Retina (tissue), 1 donor: ENCODE results near the gene CHN1.

Experiments
- DNase-seq: peaks from one replicate; pipeline ENCODE4 v3.0.0-alpha.2; 2016

Gene CHN1

DNA sequence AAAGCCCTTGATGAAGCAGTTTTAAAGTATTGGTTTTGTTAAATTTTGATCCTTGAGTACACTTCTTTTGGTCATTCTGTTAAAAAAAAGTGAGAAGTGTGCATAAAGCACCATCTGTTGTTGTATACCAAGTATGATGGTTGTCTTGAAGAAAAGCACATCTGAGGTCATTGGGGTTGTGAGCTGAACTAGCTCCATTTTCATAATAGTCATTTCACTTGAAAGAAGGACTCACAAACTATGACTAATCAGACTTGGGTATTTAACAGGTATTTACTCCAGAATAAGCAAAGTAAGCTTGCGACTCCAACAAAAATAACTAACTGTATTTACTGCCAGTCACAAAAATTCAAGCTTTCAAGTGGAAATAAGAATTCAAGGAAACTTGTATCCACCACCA is 35.1 kb downstream of the CHN1 start:
- no peak for DNase-seq

GRCh38 chr2:174969091-174969734 is 36.0 kb downstream of the CHN1 start:
- DNase-seq: no peak

- DNase-seq: no peak
Measured at GRCh38 chr2:174967691-174968260, 37.4 kb downstream of the CHN1 start.

DNA sequence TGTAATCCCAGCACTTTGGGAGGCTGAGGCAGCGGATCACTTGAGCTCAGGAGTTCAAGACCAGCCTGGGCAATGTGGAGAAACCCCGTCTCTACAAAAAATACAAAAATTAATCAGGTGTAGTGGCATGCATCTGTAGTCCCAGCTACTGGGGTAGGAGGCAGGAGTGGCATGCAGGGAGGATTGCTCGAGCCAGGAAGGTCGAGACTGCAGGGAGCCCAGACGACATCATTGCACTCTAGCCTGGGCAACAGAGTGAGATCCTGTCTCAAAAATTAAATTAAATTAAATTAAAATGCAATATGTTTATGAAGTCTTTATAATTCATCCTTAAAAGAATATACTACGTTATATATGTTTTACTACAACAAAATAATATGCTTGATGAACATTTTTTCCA is 38.1 kb downstream of the CHN1 start:
- DNase-seq: no peak

- no peak for DNase-seq
Measured at GRCh38 chr2:174965992-174966744, 39.0 kb downstream of the CHN1 start.

GRCh38 chr2:174965551-174965950 is 39.6 kb downstream of the CHN1 start:
- DNase-seq: no peak

GRCh38 chr2:174964404-174964803 is 40.8 kb downstream of the CHN1 start:
- no peak for DNase-seq

- no peak for DNase-seq
Measured at GRCh38 chr2:174963437-174964400, 41.5 kb downstream of the CHN1 start.

GRCh38 chr2:174959787-174960186 is 45.4 kb downstream of the CHN1 start:
- DNase-seq: no peak

GRCh38 chr2:174957050-174957449 is 48.1 kb downstream of the CHN1 start:
- no peak for DNase-seq

GRCh38 chr2:174952607-174953006 is 52.6 kb downstream of the CHN1 start:
- DNase-seq: no peak

- DNase-seq: no peak
Measured at GRCh38 chr2:174951745-174952144, 53.4 kb downstream of the CHN1 start.

- DNase-seq: no peak
Measured at GRCh38 chr2:174949988-174950687, 55.0 kb downstream of the CHN1 start.

GRCh38 chr2:174945601-174946260 is 59.5 kb downstream of the CHN1 start:
- no peak for DNase-seq

DNA sequence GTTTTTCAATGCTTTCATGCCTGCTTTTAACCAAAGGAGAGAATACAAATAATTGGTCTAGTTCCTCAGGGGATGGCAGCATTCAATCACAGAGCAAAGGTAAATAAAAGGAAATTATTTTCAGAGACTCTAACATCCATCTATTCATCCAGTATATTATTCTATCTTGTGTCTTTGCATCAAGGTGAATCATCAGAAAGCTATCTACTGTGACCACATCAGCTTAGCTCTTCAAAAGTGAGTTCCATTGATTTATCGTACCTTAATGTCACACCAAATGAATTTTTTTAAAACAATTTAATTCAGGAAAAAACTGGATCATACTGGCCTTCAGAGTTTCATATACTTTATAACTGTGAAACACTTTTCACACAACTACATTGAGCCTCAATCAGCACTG is 66.1 kb downstream of the CHN1 start:
- DNase-seq: no peak

DNA sequence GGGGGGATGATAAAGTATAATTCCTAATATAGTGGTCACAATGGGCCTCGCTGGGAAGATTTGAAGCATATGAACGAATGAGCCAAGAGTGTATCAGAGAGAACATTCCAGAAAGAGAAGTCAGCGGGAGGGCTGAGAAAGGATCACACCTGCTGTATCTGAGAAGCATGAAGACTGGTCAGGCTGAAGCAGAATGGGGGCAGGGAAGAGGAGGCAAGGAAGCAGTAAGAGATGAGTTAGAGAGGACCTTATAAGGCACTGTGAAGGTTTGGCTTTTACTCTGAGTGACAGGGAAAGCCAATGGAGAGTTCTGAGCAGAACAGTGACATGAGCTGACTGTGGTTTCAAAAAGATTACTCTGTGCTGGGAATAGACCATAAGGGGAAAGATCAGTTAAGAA is 73.5 kb downstream of the CHN1 start:
- no peak for DNase-seq

GRCh38 chr2:174929786-174930185 is 75.4 kb downstream of the CHN1 start:
- no peak for DNase-seq

- DNase-seq: no peak
Measured at GRCh38 chr2:174925046-174925784, 80.0 kb downstream of the CHN1 start.

- DNase-seq: no peak
Measured at GRCh38 chr2:174924061-174924693, 81.0 kb downstream of the CHN1 start.

DNA sequence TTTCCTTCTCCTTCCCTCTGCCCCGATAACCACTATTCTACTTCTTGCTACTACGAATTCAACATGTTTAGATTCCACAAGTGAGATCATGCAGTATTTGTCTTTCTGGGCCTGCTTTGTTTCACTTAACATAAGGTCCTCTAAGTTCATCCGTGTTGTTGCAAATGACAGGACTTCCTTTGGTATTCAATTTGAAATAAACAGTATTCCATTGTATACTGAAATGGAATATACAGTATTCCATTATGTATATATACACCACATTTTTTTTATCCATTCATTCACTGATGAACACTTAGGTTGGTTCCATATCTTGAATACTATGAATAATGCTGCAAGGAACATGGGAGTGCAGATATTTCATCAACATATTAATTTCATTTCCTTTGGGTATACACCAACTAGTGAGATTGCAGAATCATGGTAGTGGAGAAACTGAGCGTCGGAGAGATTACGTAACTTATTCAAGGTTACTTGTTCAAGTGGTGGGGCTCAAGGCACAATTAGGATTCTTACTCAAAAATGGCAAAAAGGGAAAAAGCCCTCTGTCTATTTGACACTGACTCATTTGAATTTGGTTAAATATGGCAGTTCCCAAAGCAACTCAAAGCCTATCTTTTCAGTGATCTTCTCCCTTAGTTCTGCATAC is 85.1 kb downstream of the CHN1 start:
- no peak for DNase-seq
